ENCODE results near the gene TLL1.

Gene TLL1

GRCh38 chr4:165929662-165930061, 56.6 kb downstream of the TLL1 start:
- Histone ChIP-seq H3K27me3 (ENCODE audit: insufficient read depth, low read depth) (no peaks in the 10 kb centered on the region), H3K27ac (no peak overlapping the region), H3K9ac (no peak overlapping the region), H3K79me2 (ENCODE audit: insufficient read depth, low read depth) (no peaks in the 10 kb centered on the region), H2AFZ (ENCODE audit: low read depth) (no peak overlapping the region), H3K4me2 (no peak overlapping the region), H3K4me1 (ENCODE audit: low read depth, poor library complexity, severe bottlenecking) (no peaks in the 10 kb centered on the region), H4K20me1 (ENCODE audit: insufficient read depth) (no peaks in the 10 kb centered on the region), H3K36me3 (ENCODE audit: insufficient read depth) (no peaks in the 10 kb centered on the region), H3K4me3 (IDR thresholded peaks at IDR 0.05; ENCODE audit: insufficient read depth, low read depth, low read length) (no peak overlapping the region)
- no peak for TF ChIP-seq CTCF (conservative IDR thresholded peaks at IDR 0.05; ENCODE audit: low read depth, low read length)

- no peak overlapping the region for H3K4me2 ChIP-seq
- TF ChIP-seq CTCF (conservative IDR thresholded peaks at IDR 0.05; ENCODE audit: low read depth, low read length), result no peak
- H4K20me1 ChIP-seq (ENCODE audit: insufficient read depth), result no peaks in the 10 kb centered on the region
- no peak overlapping the region for H3K9ac ChIP-seq
- no peak overlapping the region for H3K4me3 ChIP-seq (IDR thresholded peaks at IDR 0.05; ENCODE audit: insufficient read depth, low read depth, low read length)
- H3K27me3 ChIP-seq (ENCODE audit: insufficient read depth, low read depth), result no peaks in the 10 kb centered on the region
- H3K4me1 ChIP-seq (ENCODE audit: low read depth, poor library complexity, severe bottlenecking), result no peaks in the 10 kb centered on the region
- no peaks in the 10 kb centered on the region for H3K36me3 ChIP-seq (ENCODE audit: insufficient read depth)
- H3K27ac ChIP-seq, result no peak overlapping the region
- no peaks in the 10 kb centered on the region for H3K79me2 ChIP-seq (ENCODE audit: insufficient read depth, low read depth)
- H2AFZ ChIP-seq (ENCODE audit: low read depth), result no peak overlapping the region
Measured at GRCh38 chr4:165931741-165932140, 58.7 kb downstream of the TLL1 start.

GRCh38 chr4:165944900-165945299, 71.9 kb downstream of the TLL1 start:
- H3K27me3 ChIP-seq (ENCODE audit: insufficient read depth, low read depth), result no peaks in the 10 kb centered on the region
- no peaks in the 10 kb centered on the region for H4K20me1 ChIP-seq (ENCODE audit: insufficient read depth)
- H3K4me1 ChIP-seq (ENCODE audit: low read depth, poor library complexity, severe bottlenecking), result no peaks in the 10 kb centered on the region
- no peak overlapping the region for H3K9ac ChIP-seq
- H3K36me3 ChIP-seq (ENCODE audit: insufficient read depth), result no peaks in the 10 kb centered on the region
- no peak for TF ChIP-seq CTCF (conservative IDR thresholded peaks at IDR 0.05; ENCODE audit: low read depth, low read length)
- H2AFZ ChIP-seq (ENCODE audit: low read depth), result no peak overlapping the region
- H3K79me2 ChIP-seq (ENCODE audit: insufficient read depth, low read depth), result no peaks in the 10 kb centered on the region
- H3K27ac ChIP-seq, result no peak overlapping the region
- no peak overlapping the region for H3K4me2 ChIP-seq
- H3K4me3 ChIP-seq (IDR thresholded peaks at IDR 0.05; ENCODE audit: insufficient read depth, low read depth, low read length), result no peak overlapping the region

GRCh38 chr4:165945991-165946390, 73.0 kb downstream of the TLL1 start:
- Histone ChIP-seq H4K20me1 (ENCODE audit: insufficient read depth) (no peaks in the 10 kb centered on the region), H3K27ac (no peak overlapping the region), H3K27me3 (ENCODE audit: insufficient read depth, low read depth) (no peaks in the 10 kb centered on the region), H3K4me3 (IDR thresholded peaks at IDR 0.05; ENCODE audit: insufficient read depth, low read depth, low read length) (no peak overlapping the region), H3K36me3 (ENCODE audit: insufficient read depth) (no peaks in the 10 kb centered on the region), H3K4me1 (ENCODE audit: low read depth, poor library complexity, severe bottlenecking) (no peaks in the 10 kb centered on the region), H3K4me2 (no peak overlapping the region), H3K79me2 (ENCODE audit: insufficient read depth, low read depth) (no peaks in the 10 kb centered on the region), H3K9ac (no peak overlapping the region), H2AFZ (ENCODE audit: low read depth) (no peak overlapping the region)
- TF ChIP-seq CTCF (conservative IDR thresholded peaks at IDR 0.05; ENCODE audit: low read depth, low read length), result no peak

- Histone ChIP-seq H3K27ac (no peak overlapping the region), H3K4me1 (ENCODE audit: low read depth, poor library complexity, severe bottlenecking) (no peaks in the 10 kb centered on the region), H3K4me2 (no peak overlapping the region), H4K20me1 (ENCODE audit: insufficient read depth) (no peaks in the 10 kb centered on the region), H3K79me2 (ENCODE audit: insufficient read depth, low read depth) (no peaks in the 10 kb centered on the region), H3K36me3 (ENCODE audit: insufficient read depth) (no peaks in the 10 kb centered on the region), H3K27me3 (ENCODE audit: insufficient read depth, low read depth) (no peaks in the 10 kb centered on the region), H3K9ac (no peak overlapping the region), H2AFZ (ENCODE audit: low read depth) (no peak overlapping the region), H3K4me3 (IDR thresholded peaks at IDR 0.05; ENCODE audit: insufficient read depth, low read depth, low read length) (no peak overlapping the region)
- TF ChIP-seq CTCF (conservative IDR thresholded peaks at IDR 0.05; ENCODE audit: low read depth, low read length), result no peak
Measured at GRCh38 chr4:165947019-165947418, 74.0 kb downstream of the TLL1 start.

All from KMS-11 (cell line).